ENCODE data around the gene LILRA5.
"Not testable (repeated sequence)": the region's sequence is repeated elsewhere in the genome, so short reads cannot be mapped to it uniquely, and the experiment has no call there.

LILRA5 gene

GRCh38 chr19:54312436-54313377, at the start of gene LILRA5:
Gene LILRA5, minus strand, starts transcription at chr19:54313166. Its CDS starts 147 bp downstream, at chr19:54313019.
- DNase-seq (ENCODE audit: low spot score): no peak

GRCh38 chr19:54361680-54362422, 48.9 kb upstream of the LILRA5 start:
- DNase-seq (ENCODE audit: low spot score); in situ Hi-C loops (cut with MboI; ENCODE audit: low pct_unique_long_range_greater_than_20kb, low sequenced_read_pairs, unreplicated experiment): not testable (repeated sequence)

More at GRCh38 chr19:54312436-54313377, at the start of gene LILRA5:
- in situ Hi-C loops (cut with MboI; ENCODE audit: low pct_unique_long_range_greater_than_20kb, low sequenced_read_pairs, unreplicated experiment): no loop called here
- TF ChIP-seq CTCF (IDR thresholded peaks at IDR 0.05; ENCODE audit: extremely low read depth, insufficient read depth, missing control alignments): no peak

- peak; percentile 46 for TF ChIP-seq CTCF (IDR thresholded peaks at IDR 0.05; ENCODE audit: extremely low read depth, insufficient read depth, missing control alignments)
- DNase-seq (ENCODE audit: low spot score); in situ Hi-C loops (cut with MboI; ENCODE audit: low pct_unique_long_range_greater_than_20kb, low sequenced_read_pairs, unreplicated experiment): not testable (repeated sequence)
Observed at GRCh38 chr19:54359149-54359820, 46.3 kb upstream of the LILRA5 start.

GRCh38 chr19:54357381-54357780, 44.4 kb upstream of the LILRA5 start:
- no peak for TF ChIP-seq CTCF (IDR thresholded peaks at IDR 0.05; ENCODE audit: extremely low read depth, insufficient read depth, missing control alignments)
- in situ Hi-C loops (cut with MboI; ENCODE audit: low pct_unique_long_range_greater_than_20kb, low sequenced_read_pairs, unreplicated experiment): no loop called here
- no peak for DNase-seq (ENCODE audit: low spot score)

- DNase-seq (ENCODE audit: low spot score): no peak
- in situ Hi-C loops (cut with MboI; ENCODE audit: low pct_unique_long_range_greater_than_20kb, low sequenced_read_pairs, unreplicated experiment): no loop called here
- TF ChIP-seq CTCF (IDR thresholded peaks at IDR 0.05; ENCODE audit: extremely low read depth, insufficient read depth, missing control alignments): no peak
Observed at GRCh38 chr19:54356444-54357056, 43.6 kb upstream of the LILRA5 start.

- in situ Hi-C loops (cut with MboI; ENCODE audit: low pct_unique_long_range_greater_than_20kb, low sequenced_read_pairs, unreplicated experiment): no loop called here
- DNase-seq (ENCODE audit: low spot score): no peak
- TF ChIP-seq CTCF (IDR thresholded peaks at IDR 0.05; ENCODE audit: extremely low read depth, insufficient read depth, missing control alignments): no peak
Observed at GRCh38 chr19:54355675-54356074, 42.7 kb upstream of the LILRA5 start.

All from GM13977 (cell line).